ENCODE data around the gene SPAG5.

- TF ChIP-seq POLR2A (IDR thresholded peaks at IDR 0.05; ENCODE audit: low read depth) = no peak
- TF ChIP-seq CTCF (IDR thresholded peaks at IDR 0.05) = no peak
These were observed 60.4 kb downstream of the SPAG5 start for GRCh38 chr17:28538296-28538895.

All from esophagus muscularis mucosa (tissue), 3 donors.